ENCODE measurements around the gene RAB40C.
A peak's percentile ranks its signal among the peaks of the same experiment; 100 is the strongest.

Gene RAB40C

DNA sequence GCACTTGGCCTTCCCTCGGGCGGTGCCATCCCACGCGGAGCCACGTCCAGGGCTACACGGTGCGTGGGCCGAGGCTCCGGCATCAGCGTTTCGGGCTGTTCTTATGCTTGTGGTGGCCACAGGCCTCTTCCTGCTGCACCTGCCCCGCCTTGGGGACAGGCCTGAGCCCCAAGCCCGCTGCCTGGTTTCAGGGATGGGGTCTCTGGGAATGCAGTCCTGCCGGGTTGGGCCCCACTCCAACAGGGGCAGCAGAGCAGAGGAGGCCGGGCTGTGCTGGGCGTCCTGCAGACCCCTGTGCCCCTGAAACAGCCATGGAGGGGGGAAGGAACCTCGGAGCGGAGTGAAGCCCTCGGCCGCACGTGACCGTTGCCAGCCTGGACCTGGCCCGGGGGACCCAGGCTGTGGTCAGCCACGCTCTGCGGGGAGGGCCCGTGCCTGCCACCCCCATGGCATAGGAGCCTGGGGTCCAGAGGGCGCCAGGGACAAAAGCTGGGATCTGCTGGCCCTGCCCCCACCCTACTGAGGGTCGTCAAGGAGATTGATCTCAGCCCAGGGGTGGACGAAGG is 40.5 kb downstream of the RAB40C start:
- DNase-seq (ENCODE audit: low read depth, low spot score) = no peak

DNA sequence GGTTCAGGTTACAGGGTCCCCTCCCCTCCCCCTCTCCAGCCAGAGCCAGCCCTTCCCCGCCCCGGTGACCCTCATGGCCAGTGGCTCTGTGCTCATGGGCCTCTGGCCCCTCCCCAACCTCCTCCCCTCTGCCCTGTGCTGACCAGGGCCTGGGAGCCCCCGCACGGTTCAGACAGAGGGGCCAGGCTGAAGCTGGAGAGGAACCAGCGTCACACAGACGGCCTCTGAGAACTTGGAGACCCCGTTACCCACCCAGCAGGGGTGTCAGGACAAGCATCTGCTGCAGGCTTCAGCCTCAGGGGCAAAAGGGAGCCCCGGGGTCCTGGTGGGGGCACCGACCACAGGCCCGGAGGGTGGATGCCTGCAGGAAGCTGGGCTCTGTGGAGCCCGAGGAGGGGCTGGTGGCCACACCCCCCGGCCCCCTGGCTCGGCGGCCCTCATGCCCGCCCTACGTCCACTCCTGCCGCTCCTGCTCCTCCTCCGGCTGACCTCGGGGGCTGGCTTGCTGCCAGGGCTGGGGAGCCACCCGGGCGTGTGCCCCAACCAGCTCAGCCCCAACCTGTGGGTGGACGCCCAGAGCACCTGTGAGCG is 41.0 kb downstream of the RAB40C start, which contains the start of gene WFIKKN1:
TSS of gene WFIKKN1 (plus strand) at position 171 of the 591 bp plus-strand sequence. CDS start at position 440, 269 bp downstream.
- DNase-seq (ENCODE audit: low read depth, low spot score) = no peak

GRCh38 chr16:631808-632358 is 42.0 kb downstream of the RAB40C start:
- no peak for DNase-seq (ENCODE audit: low read depth, low spot score)

GRCh38 chr16:632486-633335 is 42.8 kb downstream of the RAB40C start:
- DNase-seq (ENCODE audit: low read depth, low spot score) = no peak

DNA sequence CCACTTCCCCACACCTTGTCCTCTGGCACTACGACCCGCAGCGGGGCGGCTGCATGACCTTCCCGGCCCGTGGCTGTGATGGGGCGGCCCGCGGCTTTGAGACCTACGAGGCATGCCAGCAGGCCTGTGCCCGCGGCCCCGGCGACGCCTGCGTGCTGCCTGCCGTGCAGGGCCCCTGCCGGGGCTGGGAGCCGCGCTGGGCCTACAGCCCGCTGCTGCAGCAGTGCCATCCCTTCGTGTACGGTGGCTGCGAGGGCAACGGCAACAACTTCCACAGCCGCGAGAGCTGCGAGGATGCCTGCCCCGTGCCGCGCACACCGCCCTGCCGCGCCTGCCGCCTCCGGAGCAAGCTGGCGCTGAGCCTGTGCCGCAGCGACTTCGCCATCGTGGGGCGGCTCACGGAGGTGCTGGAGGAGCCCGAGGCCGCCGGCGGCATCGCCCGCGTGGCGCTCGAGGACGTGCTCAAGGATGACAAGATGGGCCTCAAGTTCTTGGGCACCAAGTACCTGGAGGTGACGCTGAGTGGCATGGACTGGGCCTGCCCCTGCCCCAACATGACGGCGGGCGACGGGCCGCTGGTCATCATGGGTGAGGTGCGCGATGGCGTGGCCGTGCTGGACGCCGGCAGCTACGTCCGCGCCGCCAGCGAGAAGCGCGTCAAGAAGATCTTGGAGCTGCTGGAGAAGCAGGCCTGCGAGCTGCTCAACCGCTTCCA is 43.6 kb downstream of the RAB40C start:
- DNase-seq (ENCODE audit: low read depth, low spot score) = no peak

GRCh38 chr16:634051-634670 is 44.3 kb downstream of the RAB40C start:
- DNase-seq (ENCODE audit: low read depth, low spot score) = no peak

DNA sequence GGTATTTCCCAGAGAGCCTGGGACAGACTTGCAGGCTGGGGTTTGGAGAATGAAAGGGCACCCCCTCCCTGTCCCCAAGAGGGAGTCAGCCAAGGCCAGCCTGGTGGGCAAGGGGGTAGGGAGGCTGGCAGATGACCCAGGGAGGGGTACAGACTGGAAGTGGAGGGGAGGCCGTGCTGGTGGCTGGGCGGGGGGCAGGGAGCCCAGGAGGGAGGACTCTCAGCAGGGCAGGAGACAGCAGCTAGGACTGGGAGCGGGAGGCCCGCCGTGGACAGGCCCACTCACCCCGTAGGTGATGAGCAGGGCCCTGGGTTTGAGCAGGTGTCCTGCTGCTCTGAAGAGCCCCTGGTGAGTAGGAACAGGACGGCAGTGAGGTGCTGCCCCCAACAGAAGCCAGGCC is 45.1 kb downstream of the RAB40C start:
- DNase-seq (ENCODE audit: low read depth, low spot score) = no peak

GRCh38 chr16:635573-636205 is 45.8 kb downstream of the RAB40C start:
- no peak for DNase-seq (ENCODE audit: low read depth, low spot score)

- DNase-seq (ENCODE audit: low read depth, low spot score) = peak; percentile 86
These were observed 46.6 kb downstream of the RAB40C start, which contains the start of gene METTL26 for GRCh38 chr16:636206-637080. Gene METTL26, minus strand, starts transcription at chr16:636305. Its CDS starts 15 bp downstream, at chr16:636290.

- DNase-seq (ENCODE audit: low read depth, low spot score) = peak; percentile 73
These were observed 47.5 kb downstream of the RAB40C start for GRCh38 chr16:637081-638018.

DNA sequence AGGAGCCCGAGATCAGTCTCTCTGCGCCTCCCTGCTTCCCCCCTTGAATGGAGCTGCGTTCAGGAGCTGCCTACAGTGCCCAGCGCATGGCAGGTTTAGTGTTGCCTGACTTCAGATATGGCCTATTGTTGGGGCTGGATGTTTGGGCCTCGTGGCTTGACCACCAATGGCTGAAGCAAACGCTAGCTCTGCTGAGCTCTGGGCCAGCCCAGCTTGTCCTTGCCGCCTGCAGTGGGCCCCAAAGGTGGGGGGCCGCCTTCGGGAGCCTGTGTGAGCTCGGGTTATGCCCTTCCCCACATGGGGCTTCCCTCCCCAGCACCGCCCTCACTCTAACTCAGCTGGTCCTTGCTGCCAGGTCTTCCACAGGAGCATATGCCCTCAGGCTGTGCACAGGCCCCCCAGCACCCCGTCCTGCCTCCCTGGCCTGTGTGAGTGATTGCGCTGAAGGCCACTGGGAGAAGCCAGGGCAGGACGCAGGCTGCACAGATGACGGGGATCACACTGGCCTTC is 48.2 kb downstream of the RAB40C start:
- no peak for DNase-seq (ENCODE audit: low read depth, low spot score)

DNA sequence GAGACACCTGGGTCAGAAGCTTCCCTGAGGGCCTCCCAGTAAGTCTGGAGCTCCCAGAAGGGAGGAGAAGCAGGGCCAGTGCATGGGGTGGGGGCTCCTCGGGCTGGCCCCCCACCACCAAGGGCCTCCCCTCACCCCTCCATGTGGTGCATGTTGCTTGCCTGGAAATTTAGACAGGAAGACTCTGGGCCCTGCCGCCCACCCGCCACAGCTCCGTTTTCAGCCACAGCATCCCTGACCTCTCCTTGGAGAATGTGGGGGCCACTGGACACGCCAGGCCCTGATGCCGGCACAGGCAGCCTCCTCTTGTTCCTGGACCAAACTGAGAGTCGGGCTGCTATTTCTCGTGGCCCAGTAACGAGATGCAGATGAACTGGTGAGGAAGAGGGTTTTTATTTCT is 49.0 kb downstream of the RAB40C start:
- DNase-seq (ENCODE audit: low read depth, low spot score) = no peak

GRCh38 chr16:640614-641013 is 50.7 kb downstream of the RAB40C start:
- no peak for DNase-seq (ENCODE audit: low read depth, low spot score)

DNA sequence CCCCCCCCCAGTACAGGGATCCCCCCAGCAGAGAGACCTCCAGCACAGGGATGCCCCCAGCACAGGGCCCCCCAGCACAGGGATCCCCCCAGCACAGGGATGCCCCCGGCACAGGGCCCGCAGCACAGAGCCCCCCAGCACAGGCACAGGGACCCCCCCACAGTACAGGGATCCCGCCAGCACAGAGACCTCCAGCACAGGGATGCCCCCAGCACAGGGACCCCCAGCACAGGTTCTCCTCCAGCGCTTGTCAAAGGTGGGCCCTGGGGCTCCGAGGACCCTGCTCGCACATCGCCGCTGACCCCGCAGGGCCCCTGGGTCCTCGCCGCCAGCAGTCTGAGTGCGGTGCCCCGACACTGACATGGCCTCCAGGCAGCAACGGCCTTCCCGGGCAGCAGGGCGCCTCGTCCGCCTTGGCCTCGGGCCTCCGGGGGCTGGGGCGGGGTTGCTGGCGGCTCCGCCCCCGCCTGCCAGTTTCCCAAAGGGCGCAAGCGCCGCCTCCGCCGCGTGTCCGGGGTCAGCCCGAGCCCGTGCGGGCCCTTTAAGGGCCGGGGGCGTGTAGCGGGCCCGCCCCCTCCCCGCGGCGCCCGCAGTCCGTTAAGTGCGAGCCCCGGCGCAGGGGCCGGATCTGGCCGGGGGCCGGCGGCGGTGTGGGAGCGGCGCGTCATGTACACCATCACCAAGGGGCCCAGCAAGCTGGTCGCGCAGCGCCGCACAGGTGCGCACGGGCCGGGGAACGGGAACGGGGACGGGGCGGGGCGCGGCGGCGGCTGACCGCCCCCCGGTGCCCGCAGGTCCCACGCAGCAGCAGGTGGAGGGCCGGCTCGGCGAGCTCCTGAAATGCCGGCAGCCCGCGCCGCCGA is 51.7 kb downstream of the RAB40C start, which contains the start of gene MCRIP2:
TSS of gene MCRIP2 (plus strand) at position 503 of the 863 bp plus-strand sequence. CDS start at position 667, 164 bp downstream.
- DNase-seq (ENCODE audit: low read depth, low spot score) = no peak

- DNase-seq (ENCODE audit: low read depth, low spot score) = no peak
These were observed 52.6 kb downstream of the RAB40C start for GRCh38 chr16:642189-643049.

DNA sequence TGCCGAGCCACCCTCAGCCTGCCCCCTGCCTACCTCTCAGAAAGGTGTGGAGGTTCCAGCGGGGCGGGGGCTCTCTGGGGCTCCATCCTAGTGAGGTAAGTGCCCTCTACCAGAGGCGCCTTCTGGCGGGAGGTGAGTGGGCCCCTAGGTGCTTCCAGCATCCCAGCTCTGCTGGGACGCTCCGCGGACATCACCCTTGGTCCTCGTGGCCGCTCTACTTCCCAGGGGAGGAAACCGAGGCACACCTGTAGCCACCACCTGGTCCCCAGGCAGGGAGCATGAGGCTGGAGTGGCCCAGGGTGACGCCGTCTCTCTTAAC is 53.1 kb downstream of the RAB40C start:
- no peak for DNase-seq (ENCODE audit: low read depth, low spot score)

Data from activated CD4-positive, CD25-positive, alpha-beta regulatory T cell treated with anti-CD3 and anti-CD28 coated beads, Interleukin-2, amount 50 U/mL, for 16 hours (primary cell).